HG02571 (cell line): ENCODE measurements around the gene ATP1A3.

Source experiments
- ATAC-seq: cut with Tn5 transposase; IDR thresholded peaks from one replicate; pipeline ENCODE4 v1.9.1; 2021; ENCODE audit warnings: mild to moderate bottlenecking, moderate library complexity; ENCODE audit not compliant: unreplicated experiment

Gene ATP1A3

GRCh38 chr19:41988947-41989346, 5.1 kb downstream of the ATP1A3 start:
- no peak for ATAC-seq

DNA sequence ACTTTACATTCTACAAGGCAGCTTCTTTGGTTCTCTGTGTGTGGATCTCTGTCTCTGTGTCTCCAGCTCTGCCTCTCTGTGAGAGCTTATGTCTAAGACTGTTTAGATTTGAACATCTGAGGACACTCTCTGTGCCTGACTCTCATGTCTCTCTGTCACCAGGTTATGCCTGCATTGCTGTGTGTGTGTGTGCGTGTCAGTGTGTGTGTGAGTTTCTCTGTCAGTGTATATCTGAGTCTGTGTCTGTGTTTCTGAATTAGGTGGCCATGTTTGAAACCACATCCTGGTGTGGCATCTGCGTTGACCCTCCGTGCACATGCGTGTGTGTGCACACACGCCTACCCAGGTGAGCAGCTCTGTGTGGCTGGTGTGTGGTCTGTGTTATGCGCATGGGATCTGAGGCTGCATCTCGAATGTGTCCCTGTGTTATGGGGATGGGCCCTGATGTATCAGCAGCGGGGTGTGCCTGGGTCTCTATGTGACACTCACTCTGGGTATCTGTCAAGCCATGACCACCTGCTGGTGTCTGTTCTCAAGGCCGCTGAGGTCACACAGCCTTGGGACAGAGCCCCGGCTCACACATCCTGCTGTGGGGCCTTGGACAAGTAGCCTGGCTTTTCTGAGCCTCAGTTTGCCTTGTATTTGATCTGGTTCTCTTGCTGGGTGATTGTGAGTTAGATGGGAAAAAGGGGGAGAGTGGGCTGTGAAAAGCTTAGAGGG, 6.7 kb downstream of the ATP1A3 start:
- no peak for ATAC-seq

DNA sequence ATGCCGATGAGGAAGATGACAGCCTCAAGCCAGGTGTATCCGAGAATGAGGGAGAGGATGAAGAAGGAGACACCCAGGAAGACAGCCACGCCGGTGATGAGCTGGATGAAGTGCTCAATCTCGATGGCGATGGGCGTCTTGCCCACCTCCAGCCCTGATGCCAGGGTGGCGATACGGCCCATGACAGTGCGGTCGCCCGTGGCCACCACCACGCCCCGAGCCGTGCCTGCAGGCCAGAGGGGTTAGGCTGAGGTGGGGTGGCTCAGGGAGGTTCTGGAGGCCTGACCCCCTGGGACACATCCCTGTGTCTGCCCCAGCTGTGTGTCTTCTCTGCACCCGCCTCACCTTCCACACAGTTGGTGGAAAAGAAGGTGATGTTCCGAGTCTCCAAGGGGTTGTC, 9.1 kb downstream of the ATP1A3 start:
- no peak for ATAC-seq

DNA sequence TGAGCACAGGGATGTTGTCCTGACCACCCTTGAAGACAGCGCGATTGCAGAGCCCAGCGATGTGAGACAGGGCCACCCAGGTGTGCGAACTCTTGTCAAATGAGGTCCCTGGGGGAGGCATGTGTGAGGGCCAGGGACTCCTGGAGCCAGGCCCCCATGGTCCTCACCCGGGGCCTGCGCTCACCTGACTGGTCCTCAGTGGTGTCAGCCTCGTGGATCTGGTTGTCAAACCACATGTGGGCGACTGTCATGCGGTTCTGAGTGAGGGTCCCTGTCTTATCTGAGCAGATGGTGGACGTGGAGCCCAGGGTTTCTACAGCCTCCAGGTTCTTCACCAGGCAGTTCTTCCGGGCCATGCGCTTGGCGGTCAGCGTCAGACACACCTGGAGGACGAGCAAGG, 12.3 kb downstream of the ATP1A3 start:
- no peak for ATAC-seq

- ATAC-seq: no peak
These were observed 15.6 kb downstream of the ATP1A3 start for GRCh38 chr19:41978470-41978869.

DNA sequence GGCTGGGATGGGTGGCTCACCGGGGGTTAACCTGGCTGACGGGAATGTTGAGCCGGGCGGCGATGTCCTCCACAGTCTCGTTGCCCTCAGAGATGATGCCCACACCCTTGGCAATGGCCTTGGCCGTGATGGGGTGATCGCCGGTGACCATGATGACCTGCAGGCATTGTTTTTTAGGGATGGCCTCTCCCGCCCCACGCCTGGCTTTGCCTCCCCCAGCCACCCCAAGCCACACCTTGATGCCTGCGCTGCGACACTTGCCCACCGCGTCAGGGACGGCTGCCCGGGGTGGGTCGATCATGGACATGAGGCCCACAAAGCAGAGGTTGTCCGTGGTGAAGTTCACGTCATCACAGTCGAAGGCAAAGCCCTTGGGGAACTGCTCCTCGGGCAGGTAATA, 16.1 kb downstream of the ATP1A3 start:
- ATAC-seq: no peak

GRCh38 chr19:41974652-41975051, 19.4 kb downstream of the ATP1A3 start:
- ATAC-seq: no peak

GRCh38 chr19:41971363-41971762, 22.7 kb downstream of the ATP1A3 start:
- no peak for ATAC-seq

- no peak for ATAC-seq
These were observed 24.1 kb downstream of the ATP1A3 start for GRCh38 chr19:41969772-41970458.

DNA sequence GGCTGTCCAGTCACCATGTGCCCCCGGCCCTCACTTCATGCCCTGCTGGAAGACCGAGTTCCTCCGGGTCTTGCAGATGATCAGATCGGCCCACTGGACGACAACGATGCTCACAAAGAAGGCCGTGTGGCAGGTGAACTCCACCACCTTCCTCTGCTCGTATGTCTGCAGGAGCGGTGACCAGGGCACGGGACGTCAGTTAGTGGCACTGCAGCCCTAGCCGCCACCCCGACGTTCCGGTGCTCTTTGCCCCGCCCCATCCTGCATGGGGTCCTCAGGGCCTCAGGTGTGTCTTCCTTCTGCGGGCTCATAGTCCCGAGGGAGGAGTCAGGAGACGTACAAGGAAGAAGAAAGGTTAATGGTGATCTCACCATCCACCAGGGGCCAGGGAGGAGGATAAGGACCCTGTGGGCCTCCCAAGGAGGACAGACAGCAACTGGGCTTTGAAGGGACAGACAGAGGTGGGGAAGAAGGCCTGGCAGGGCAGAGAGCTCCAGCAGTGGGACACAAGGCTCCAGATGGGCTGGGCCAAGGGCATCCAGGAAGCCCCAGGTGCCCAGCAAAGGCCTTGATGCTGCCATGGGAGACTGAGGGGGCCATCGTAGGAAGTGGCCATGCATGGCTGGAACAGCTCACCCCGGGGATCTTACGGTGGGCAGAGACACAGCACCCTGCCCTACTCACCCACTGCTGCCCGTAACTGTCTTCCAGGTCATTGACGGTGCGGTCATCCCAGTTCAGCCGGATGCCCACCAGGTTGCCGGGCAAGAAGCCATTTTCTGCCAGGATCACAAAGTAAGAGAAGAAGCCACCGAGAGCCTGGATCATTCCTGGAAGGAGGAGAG, 25.1 kb downstream of the ATP1A3 start:
- no peak for ATAC-seq

GRCh38 chr19:41967054-41967783, 26.8 kb downstream of the ATP1A3 start:
- no peak for ATAC-seq

DNA sequence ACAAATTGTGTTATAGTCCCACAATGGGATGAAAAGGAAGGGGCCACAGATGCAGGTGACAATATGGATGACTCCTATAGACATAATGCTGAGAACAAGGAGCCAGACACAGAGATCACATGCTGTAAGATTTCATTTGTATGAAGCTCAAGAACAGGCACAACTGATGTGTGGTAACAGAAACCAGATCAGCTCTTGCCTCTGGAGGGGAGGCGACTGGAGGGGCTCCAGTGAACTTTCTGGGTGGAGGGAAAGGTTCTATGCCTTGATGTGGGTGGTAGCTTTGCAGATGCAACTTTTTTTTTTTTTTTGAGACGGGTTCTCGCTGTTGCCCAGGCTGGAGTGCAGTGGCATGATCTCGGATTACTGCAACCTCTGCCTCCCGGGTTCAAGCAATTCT, 28.9 kb downstream of the ATP1A3 start:
- no peak for ATAC-seq

- no peak for ATAC-seq
These were observed 33.1 kb downstream of the ATP1A3 start for GRCh38 chr19:41960973-41961372.

GRCh38 chr19:41959056-41960053, 34.7 kb downstream of the ATP1A3 start, which contains the start of gene RABAC1:
TSS of gene RABAC1 (minus strand) at chr19:41959321. CDS start at chr19:41959292, 29 bp downstream.
- ATAC-seq: peak; percentile 84

GRCh38 chr19:41958367-41959055, 35.5 kb downstream of the ATP1A3 start:
- ATAC-seq: peak; percentile 44

DNA sequence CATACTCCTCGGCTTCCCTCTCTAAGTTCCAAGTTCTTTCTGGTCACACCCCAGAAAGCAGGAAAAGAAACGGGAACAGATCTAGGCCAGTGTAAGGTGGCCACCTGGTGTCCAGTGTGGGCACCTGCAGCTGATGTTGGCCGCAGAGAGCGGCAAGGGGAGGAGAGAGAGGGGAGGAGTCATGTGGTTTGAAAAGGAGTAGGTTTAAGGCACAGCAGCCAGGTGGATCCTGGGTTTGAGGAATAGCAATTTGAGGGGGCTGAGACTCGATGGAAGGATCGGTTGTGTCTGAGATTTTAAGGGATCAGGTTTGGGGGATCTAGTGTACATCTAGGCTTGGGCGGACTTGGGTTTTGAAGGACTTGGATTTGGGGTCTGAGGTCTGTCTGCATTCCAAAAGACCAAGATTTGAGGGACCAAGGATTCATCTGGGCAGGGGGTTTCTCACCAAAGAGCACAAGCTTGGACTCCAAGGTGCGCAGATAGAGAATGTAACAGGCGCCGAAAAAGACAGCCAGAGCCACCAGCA, 36.1 kb downstream of the ATP1A3 start:
- no peak for ATAC-seq

- ATAC-seq: no peak
These were observed 36.7 kb downstream of the ATP1A3 start for GRCh38 chr19:41957161-41957837.

DNA sequence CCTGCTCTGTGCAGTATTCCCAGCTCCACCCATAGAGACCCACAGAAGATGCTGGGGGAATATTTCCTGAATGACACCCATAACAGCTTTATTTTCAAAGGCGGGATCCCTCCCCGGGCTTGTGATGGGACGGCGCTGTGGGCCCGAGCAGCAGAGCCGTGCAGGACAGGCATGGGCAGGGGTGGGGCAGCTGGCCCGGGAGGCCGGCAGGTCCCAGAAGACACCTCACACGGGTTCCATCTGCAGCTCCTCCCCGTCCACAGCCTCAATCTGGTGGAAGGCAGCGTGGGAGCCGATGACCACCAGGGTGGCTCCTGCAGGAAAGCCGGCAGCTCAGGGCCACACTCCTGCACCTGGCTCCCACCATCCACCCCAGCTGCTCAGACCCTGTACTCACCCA, 37.4 kb downstream of the ATP1A3 start:
- no peak for ATAC-seq
